ENCODE measurements around the gene SUSD4.
"Not testable (repeated sequence)": the region's sequence is repeated elsewhere in the genome, so short reads cannot be mapped to it uniquely, and the experiment has no call there.

SUSD4 gene

GRCh38 chr1:223363856-223364684, at the start of gene SUSD4:
Gene SUSD4, minus strand, starts transcription at chr1:223364176. Its CDS starts 751 bp downstream, at chr1:223363425.
- peak; percentile 75 for DNase-seq

DNA sequence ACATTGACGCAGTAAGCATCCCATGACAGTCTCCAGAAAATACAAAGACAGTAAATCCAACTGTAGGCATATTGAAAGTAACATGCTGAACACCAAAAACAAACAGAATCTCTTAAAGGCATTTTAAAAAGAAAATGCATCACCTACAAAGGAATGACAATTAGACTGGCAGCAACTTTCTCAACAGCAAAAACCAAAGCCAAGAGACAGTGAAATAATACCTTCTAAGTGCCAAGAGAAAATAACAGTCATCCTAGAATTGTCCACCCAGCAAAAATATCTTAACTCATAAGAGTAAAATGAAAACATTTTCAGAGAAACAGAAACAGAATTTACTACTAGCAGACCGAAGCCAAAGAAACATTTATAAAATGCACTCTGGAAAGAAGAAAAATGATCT, 49.2 kb upstream of the SUSD4 start:
- DNase-seq = no peak

- DNase-seq = no peak
These were observed 47.7 kb upstream of the SUSD4 start for GRCh38 chr1:223411710-223412109.

- no peak for DNase-seq
These were observed 47.3 kb upstream of the SUSD4 start for GRCh38 chr1:223411309-223411708.

GRCh38 chr1:223410036-223410435, 46.1 kb upstream of the SUSD4 start:
- no peak for DNase-seq

GRCh38 chr1:223405507-223405906, 41.5 kb upstream of the SUSD4 start:
- DNase-seq = no peak

GRCh38 chr1:223403184-223403815, 39.3 kb upstream of the SUSD4 start:
- peak; percentile 21 for DNase-seq

DNA sequence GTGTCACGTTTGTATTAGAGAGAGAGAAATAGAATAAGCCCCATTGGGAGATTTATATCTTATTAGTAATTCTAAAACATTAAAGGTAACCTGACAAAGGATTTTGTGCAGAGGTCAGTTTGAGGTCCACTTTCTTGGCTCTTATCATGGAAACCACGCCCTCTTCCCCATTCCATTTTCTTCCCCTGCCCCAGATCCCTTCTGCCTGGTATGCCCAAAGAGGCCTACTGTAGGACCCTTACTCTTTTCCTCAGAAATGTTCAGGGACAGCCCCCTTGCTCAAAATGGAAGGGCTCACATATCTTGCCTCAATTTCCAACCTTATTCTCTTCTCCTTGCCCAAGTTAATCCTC, 38.8 kb upstream of the SUSD4 start:
- no peak for DNase-seq

GRCh38 chr1:223401873-223402789, 38.2 kb upstream of the SUSD4 start:
- DNase-seq = no peak

DNA sequence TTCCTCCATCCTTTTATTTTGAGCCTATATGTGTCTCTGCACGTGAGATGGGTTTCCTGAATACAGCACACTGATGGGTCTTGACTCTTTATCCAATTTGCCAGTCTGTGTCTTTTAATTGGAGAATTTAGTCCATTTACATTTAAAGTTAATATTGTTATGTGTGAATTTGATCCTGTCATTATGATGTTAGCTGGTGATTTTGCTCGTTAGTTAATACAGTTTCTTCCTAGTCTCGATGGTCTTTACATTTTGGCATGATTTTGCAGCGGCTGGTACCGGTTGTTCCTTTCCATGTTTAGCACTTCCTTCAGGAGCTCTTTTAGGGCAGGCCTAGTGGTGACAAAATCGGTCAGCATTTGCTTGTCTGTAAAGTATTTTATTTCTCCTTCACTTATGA, 35.4 kb upstream of the SUSD4 start:
- not testable (repeated sequence) for DNase-seq

GRCh38 chr1:223394706-223395105, 30.7 kb upstream of the SUSD4 start:
- no peak for DNase-seq

DNA sequence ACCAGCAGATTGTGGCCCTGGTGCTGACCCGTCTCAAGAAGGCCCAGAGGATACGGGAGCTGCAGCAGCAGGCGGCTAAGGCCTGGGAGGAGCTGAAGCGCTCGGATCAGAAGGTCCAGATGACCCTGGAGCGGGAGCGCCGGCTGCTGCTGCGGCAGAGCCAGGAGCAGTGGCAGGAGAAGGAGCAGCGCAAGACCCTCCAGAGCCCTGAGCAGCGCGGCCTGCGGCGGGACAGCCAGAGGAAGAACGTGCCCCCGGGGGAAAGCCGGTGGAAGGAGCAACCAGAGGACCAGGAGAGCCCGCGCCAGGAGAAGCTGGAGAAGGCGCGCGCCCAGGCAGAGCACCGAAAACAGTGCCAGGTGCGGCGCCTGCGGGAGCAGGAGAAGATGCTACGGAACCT, 30.3 kb upstream of the SUSD4 start:
- no peak for DNase-seq

- DNase-seq = no peak
These were observed 29.6 kb upstream of the SUSD4 start, which contains the start of gene CCDC185 for GRCh38 chr1:223393275-223394214. Gene CCDC185, plus strand, starts transcription at chr1:223393415. Its CDS starts 61 bp downstream, at chr1:223393476.

DNA sequence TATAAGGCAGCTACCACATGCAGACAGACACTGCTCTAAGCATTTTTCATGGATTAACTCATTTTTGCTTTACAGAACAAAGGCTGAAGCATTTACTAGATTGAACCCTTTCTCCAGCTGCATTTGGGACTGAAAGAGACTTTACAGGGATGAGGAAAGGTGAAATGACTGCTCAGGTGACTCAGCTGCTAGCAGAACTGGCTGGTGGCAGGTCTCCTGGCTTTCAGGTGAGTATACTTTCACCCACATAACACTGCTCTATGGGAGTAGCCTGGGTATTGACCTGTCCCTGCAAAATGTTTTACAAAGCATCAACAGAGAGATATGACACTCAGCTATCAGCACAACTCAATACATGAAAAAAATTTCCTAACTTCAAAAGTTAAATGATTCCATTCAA, 26.6 kb upstream of the SUSD4 start:
- DNase-seq = no peak

- no peak for DNase-seq
These were observed 22.0 kb upstream of the SUSD4 start for GRCh38 chr1:223386013-223386412.

GRCh38 chr1:223378754-223379153, 14.8 kb upstream of the SUSD4 start:
- no peak for DNase-seq

GRCh38 chr1:223374064-223374610, 10.2 kb upstream of the SUSD4 start:
- no peak for DNase-seq

- peak; percentile 13 for DNase-seq
These were observed 858 bp upstream of the SUSD4 start for GRCh38 chr1:223364685-223365382.

- DNase-seq = peak; percentile 29
These were observed 720 bp downstream of the SUSD4 start for GRCh38 chr1:223363057-223363855.

GRCh38 chr1:223358826-223359225, 5.2 kb downstream of the SUSD4 start:
- no peak for DNase-seq

Data from RPMI8226 (cell line).